Retinal pigment epithelial cell (primary cell): ENCODE results near the gene SUPT3H.

Source experiments
- DNase-seq: peaks from one replicate; pipeline ENCODE4 v3.0.0-alpha.2; 2010; ENCODE audit warnings: low read depth
- H3K4me3 ChIP-seq: 2 replicates; pipeline ENCODE4 v1.5.1; 2011; ENCODE audit warnings: mild to moderate bottlenecking, low read length, control low read depth, moderate library complexity
- CTCF ChIP-seq: conservative IDR thresholded peaks from 2 replicates; pipeline ENCODE4 v1.5.1; 2011; ENCODE audit warnings: low read depth, low read length, control low read depth, inconsistent platforms

SUPT3H gene

GRCh38 chr6:45421709-45422502, 44.2 kb upstream of the SUPT3H start:
- TF ChIP-seq CTCF, result peak; percentile 39
- H3K4me3 ChIP-seq, result peak overlapping the region; percentile 81
- no peak for DNase-seq

GRCh38 chr6:45420909-45421708, 43.4 kb upstream of the SUPT3H start:
- TF ChIP-seq CTCF, result no peak
- DNase-seq, result no peak
- H3K4me3 ChIP-seq, result peak overlapping the region; percentile 81

GRCh38 chr6:45420083-45420908, 42.6 kb upstream of the SUPT3H start:
- no peak for DNase-seq
- H3K4me3 ChIP-seq, result peak overlapping the region; percentile 81
- no peak for TF ChIP-seq CTCF

- TF ChIP-seq CTCF, result peak; percentile 33
- no peak for DNase-seq
- peak overlapping the region; percentile 81 for H3K4me3 ChIP-seq
Measured at GRCh38 chr6:45419571-45420082, 41.9 kb upstream of the SUPT3H start.

- no peak for DNase-seq
- no peak for TF ChIP-seq CTCF
- no peak overlapping the region for H3K4me3 ChIP-seq
Measured at GRCh38 chr6:45417436-45417835, 39.7 kb upstream of the SUPT3H start.

- H3K4me3 ChIP-seq, result no peak overlapping the region
- no peak for DNase-seq
- TF ChIP-seq CTCF, result no peak
Measured at GRCh38 chr6:45416700-45417099, 39.0 kb upstream of the SUPT3H start.
